ENCODE data around the gene SHQ1.

SHQ1 gene

GRCh38 chr3:72847282-72847681, 963 bp downstream of the SHQ1 start:
- DNase-seq = no peak

- DNase-seq = no peak
Observed at GRCh38 chr3:72846166-72846565, 2.1 kb downstream of the SHQ1 start.

- DNase-seq = no peak
Observed at GRCh38 chr3:72844436-72844993, 3.7 kb downstream of the SHQ1 start.

GRCh38 chr3:72839057-72839456, 9.2 kb downstream of the SHQ1 start:
- DNase-seq = no peak

DNA sequence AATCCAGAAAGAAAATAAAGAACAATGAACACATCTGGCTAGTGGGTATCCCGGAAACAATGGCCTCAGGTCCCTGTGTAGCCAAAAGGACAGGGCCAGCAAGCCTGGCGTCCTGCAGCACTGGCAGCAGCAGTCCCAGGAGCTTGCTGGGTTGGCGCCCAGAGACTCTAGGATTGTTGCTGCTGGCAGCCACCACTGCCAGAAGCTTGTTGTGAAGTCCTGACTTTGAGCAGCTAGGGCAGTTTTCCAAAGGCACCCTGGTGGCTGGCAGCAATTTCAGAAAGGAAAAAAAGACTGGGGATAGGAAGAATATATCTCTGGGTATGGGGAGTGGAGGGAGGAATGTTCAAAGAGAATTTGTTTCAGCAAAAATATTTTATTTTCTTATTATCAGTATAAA, 11.3 kb downstream of the SHQ1 start:
- DNase-seq = no peak

DNA sequence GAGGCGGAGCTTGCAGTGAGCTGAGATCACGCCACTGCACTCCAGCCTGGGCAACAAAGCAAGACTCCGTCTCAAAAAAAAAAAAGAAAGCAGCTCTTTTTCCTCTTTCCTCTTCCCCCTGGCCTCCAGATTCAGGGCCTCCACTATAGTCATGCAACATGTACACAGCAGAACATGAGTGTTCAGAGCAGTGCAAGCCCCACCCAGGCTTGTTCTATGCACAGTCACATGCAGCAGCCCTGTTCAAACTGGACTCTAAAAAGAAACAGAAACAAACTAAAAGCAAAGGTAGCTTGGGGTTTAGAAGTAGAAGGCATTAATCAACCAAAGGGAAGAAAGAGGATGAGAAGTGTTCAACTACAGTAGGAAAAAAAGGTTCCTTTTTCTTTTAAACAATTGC, 11.8 kb downstream of the SHQ1 start:
- no peak for DNase-seq

GRCh38 chr3:72830452-72831223, 17.6 kb downstream of the SHQ1 start:
- no peak for DNase-seq

DNA sequence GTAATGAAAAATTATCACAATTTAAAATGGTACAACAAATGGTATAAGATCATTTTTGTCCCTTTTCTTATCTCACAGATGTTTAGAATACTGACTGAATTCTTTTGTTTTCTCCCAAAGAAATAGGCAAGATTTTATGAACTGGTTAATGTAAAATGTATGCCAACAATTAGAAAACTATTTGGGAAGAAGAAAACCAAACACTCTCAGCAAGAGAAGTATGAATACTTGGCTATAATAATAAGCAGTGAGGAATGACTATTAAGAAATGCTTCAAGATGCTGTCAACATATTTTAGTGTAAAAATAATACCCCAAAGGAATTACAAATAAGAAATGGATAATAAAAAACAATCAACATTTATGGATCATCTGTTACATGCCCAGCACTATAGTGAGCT, 18.5 kb downstream of the SHQ1 start:
- DNase-seq = no peak

GRCh38 chr3:72821161-72821781, 27.0 kb downstream of the SHQ1 start:
- peak; percentile 40 for DNase-seq

- DNase-seq = peak; percentile 11
Observed at GRCh38 chr3:72820415-72820814, 27.8 kb downstream of the SHQ1 start.

GRCh38 chr3:72818905-72819304, 29.3 kb downstream of the SHQ1 start:
- DNase-seq = no peak

GRCh38 chr3:72818092-72818773, 30.0 kb downstream of the SHQ1 start:
- DNase-seq = no peak

- DNase-seq = no peak
Observed at GRCh38 chr3:72816862-72817355, 31.3 kb downstream of the SHQ1 start.

DNA sequence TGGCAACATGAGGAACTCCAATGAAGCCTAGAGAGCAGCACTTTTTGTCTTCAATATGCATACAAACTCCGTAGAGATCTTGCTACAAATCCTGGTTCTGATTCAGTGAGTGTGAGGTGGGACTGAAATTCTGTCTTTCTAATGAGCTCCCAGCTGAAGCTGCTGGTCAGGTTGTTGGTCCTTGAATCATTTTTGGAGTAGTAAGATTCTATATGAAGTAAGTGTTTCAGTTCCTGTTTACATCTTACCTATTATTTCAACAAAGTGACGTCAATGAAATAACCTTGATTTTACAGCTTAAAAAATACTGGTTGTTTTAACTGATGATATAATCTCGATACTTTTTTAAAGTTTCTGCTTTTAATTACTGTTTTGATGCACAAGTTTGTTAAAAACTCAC, 33.9 kb downstream of the SHQ1 start:
- no peak for DNase-seq

GRCh38 chr3:72812201-72812600, 36.0 kb downstream of the SHQ1 start:
- no peak for DNase-seq

DNA sequence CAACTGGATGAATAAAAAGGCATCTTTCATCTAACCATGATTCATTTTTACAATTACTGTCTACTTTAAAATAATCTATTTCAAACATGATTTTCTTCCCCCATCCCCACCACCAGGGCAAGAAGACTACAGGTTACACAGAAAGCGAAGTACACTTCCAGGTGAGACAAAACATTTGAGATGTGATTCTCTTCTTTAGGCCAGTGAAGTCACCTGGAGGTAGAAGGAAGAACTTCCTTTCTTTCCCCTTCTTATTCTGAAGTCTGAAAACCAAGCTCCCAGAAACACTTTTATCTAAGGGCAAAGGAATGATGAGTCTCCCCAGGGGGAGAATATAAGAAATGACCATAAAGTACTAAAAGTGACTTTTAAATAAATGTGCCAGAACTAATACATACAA, 36.7 kb downstream of the SHQ1 start:
- DNase-seq = no peak

- no peak for DNase-seq
Observed at GRCh38 chr3:72810659-72811434, 37.4 kb downstream of the SHQ1 start.

DNA sequence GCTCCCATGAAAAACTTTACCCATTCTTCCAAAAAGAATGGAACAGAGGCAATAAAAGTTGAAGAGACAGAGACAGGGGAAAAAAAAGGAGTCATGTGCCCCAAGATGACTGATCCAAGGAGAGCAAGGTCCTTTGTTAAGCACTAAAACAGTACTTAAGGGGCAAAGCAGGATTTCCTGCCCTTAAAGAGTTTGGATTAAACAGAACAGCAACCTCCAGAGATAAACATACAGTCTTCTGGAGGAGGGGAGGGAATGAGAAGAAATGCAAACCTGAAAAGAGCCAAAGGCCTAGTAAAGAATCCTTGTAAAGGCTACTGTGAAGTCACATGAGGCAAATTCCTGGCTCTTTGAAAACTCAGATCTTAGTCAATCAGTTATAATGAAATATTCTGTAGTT, 38.2 kb downstream of the SHQ1 start:
- no peak for DNase-seq

DNA sequence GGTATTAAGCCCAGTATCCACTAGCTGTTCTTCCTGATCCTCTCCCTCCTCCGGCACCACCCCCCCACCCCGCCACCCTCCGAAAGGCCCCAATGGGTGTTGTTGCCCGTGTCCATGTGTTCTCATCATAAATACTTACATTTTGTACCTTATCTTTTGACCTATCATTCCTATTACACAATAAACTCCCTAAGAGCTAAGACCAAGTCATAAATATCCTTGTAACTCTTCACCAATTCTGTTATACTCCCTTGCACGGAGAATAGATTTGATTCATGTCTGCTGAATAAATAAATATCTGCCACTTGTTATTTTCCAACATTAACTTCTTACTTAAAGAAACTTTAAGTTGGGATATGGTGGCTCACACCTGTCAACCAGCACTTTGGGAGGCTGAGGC, 43.9 kb downstream of the SHQ1 start:
- DNase-seq = no peak

DNA sequence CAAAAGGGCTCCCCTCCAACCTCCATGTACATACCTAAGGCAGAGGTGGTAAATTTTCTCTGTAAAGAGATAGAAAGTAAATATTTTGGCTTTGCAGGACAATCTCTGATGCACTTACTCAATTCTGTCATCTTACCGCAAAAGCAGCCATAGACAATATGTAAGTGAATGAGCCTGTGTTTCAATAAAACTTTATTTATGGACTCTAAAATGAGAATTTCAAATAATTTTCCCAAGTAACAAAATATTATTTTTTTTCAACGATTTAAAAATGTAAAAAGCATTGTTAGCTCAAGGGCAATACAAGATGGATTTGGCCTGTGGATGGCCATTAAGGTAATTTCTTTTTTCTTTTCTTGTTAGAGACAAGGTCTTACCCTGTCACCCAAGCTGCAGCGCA, 44.7 kb downstream of the SHQ1 start:
- no peak for DNase-seq

DNA sequence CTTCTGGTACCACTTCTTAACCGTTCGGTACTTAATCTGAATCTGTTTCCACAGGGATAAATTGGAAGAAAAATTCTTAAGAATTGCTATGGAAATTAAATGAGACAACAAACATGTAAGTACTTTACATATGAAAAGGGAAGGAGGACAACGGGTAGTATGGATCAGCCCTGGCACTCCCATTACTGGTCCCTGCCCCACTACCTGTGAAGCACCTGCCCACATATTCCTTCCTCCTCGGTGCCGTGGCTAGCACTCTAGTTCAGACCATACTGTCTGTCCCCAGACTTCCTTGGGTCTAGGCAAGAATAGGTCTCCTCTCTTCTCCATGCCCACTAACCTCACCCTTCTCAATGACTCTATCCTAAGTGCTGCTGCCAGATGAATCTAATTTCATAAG, 46.2 kb downstream of the SHQ1 start:
- DNase-seq = no peak

- DNase-seq = no peak
Observed at GRCh38 chr3:72800869-72801268, 47.4 kb downstream of the SHQ1 start.

All from COR-L47 (cell line).